ENCODE measurements around the gene MXD4.

DNA sequence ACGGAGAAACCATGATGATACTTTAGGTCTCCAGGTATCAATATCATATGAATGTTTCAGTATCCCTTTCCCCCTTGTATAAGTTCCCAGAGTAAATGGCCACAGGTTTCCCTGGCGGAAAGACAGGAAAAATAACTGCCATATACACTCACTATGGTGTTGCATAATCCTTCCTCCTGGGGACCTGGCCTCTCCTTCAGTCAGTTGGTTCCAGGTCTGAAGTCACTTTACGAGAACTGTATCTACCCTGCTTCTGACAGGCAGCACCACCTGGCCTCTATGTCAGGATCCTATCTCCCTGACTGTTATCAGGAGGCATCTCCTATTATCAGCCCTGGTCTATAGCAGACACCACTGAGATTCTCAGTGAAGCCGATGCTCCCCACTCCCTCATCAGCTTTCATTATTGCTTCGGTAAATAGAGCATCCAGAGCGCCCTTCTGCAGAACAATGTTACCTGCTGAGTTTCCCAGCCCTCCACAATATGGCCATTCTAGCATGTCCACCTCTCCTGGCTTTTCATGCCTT, 42.6 kb downstream of the MXD4 start:
- TF ChIP-seq POLR2A (IDR thresholded peaks at IDR 0.05; ENCODE audit: low read depth) = no peak
- TF ChIP-seq, protein P1, sequence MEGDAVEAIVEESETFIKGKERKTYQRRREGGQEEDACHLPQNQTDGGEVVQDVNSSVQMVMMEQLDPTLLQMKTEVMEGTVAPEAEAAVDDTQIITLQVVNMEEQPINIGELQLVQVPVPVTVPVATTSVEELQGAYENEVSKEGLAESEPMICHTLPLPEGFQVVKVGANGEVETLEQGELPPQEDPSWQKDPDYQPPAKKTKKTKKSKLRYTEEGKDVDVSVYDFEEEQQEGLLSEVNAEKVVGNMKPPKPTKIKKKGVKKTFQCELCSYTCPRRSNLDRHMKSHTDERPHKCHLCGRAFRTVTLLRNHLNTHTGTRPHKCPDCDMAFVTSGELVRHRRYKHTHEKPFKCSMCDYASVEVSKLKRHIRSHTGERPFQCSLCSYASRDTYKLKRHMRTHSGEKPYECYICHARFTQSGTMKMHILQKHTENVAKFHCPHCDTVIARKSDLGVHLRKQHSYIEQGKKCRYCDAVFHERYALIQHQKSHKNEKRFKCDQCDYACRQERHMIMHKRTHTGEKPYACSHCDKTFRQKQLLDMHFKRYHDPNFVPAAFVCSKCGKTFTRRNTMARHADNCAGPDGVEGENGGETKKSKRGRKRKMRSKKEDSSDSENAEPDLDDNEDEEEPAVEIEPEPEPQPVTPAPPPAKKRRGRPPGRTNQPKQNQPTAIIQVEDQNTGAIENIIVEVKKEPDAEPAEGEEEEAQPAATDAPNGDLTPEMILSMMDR (IDR thresholded peaks at IDR 0.05) = no peak

Measured in esophagus muscularis mucosa (tissue), 3 donors.